HUES48 (cell line): Measurements from ENCODE around the gene ANKIB1.
A peak's percentile ranks its signal among the peaks of the same experiment; 100 is the strongest.

Experiments
- H3K27ac ChIP-seq: one replicate; pipeline ENCODE4 v1.7.0; 2013; ENCODE audit warnings: low read depth, low read length, inconsistent platforms
- H3K27me3 ChIP-seq: 2 replicates; pipeline ENCODE4 v1.6.1; 2013; ENCODE audit warnings: mild to moderate bottlenecking, low read length; ENCODE audit not compliant: control insufficient read depth, insufficient read depth
- H3K36me3 ChIP-seq: 2 replicates; pipeline ENCODE4 v1.6.1; 2013; ENCODE audit warnings: low read length; ENCODE audit not compliant: control insufficient read depth, insufficient read depth
- H3K4me1 ChIP-seq: 2 replicates; pipeline ENCODE4 v1.6.1; 2013; ENCODE audit warnings: mild to moderate bottlenecking, low read length; ENCODE audit not compliant: control insufficient read depth, insufficient read depth
- H3K4me3 ChIP-seq: 2 replicates; pipeline ENCODE4 v1.5.1; 2013; ENCODE audit warnings: mild to moderate bottlenecking, low read depth, low read length
- H3K9ac ChIP-seq: 2 replicates; pipeline ENCODE4 v1.6.1; 2013; ENCODE audit warnings: mild to moderate bottlenecking, low read depth, low read length, moderate library complexity
- H3K9me3 ChIP-seq: 2 replicates; pipeline ENCODE4 v1.6.1; 2013; ENCODE audit warnings: low read length; ENCODE audit not compliant: control insufficient read depth, insufficient read depth

Gene ANKIB1, protein sequence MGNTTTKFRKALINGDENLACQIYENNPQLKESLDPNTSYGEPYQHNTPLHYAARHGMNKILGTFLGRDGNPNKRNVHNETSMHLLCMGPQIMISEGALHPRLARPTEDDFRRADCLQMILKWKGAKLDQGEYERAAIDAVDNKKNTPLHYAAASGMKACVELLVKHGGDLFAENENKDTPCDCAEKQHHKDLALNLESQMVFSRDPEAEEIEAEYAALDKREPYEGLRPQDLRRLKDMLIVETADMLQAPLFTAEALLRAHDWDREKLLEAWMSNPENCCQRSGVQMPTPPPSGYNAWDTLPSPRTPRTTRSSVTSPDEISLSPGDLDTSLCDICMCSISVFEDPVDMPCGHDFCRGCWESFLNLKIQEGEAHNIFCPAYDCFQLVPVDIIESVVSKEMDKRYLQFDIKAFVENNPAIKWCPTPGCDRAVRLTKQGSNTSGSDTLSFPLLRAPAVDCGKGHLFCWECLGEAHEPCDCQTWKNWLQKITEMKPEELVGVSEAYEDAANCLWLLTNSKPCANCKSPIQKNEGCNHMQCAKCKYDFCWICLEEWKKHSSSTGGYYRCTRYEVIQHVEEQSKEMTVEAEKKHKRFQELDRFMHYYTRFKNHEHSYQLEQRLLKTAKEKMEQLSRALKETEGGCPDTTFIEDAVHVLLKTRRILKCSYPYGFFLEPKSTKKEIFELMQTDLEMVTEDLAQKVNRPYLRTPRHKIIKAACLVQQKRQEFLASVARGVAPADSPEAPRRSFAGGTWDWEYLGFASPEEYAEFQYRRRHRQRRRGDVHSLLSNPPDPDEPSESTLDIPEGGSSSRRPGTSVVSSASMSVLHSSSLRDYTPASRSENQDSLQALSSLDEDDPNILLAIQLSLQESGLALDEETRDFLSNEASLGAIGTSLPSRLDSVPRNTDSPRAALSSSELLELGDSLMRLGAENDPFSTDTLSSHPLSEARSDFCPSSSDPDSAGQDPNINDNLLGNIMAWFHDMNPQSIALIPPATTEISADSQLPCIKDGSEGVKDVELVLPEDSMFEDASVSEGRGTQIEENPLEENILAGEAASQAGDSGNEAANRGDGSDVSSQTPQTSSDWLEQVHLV

DNA sequence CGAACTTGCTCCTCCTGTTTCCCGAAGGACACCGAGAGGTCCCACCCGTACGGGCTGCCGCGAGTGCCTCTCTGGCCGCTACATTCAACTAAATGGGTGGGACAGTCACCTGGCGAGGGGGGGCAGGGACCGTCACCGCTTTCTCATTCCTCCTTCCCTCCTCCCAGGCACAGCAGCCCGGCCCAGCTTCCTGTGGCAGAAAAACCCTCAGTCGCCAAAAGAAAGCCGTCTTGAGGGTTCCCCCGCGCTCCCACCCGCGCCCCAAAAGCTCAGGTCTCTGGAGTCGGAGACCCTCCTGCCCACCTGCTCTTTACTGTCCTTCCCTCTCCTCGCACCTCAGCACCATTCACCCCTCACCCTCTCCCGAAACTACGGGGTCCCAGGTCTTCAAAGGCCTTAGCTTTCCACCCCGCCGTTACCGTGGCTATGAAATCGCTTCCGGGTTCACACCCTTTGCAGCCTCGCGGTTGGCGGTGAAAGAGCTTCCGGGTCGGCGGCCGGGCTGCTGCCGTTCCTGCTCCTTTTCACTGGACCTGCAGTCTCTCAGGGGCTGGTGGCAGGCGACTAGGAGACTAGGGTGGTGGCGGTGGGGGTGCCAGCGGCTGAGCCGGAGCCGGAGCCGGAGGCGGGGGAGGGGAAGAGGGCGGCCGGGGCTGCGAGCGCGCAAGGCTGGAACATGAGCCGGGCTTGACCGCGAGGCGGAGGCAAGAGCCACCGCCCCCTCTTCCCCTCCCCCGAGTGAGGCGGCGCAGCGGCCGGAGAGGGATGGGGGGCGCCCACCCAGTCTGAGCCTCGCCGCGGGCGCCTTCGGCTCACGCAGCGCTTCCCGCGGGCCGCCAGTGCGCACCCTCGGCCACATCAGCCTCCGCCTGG lies at the start of gene ANKIB1, which contains the start of gene KRIT1:
Gene ANKIB1 (plus strand): TSS at position 488 of the 873 bp plus-strand sequence. CDS start 49,005 bp downstream, outside the sequence.
Gene KRIT1 (minus strand): TSS at position 428 of the 873 bp plus-strand sequence. CDS start 3,779 bp downstream, outside the sequence.
- Histone ChIP-seq H3K4me3 (peak within 1 kb of the TSS; percentile 100), H3K4me1 (peaks cover 15% of the 10 kb centered on the region), H3K27me3 (no peaks in the 10 kb centered on the region)

DNA sequence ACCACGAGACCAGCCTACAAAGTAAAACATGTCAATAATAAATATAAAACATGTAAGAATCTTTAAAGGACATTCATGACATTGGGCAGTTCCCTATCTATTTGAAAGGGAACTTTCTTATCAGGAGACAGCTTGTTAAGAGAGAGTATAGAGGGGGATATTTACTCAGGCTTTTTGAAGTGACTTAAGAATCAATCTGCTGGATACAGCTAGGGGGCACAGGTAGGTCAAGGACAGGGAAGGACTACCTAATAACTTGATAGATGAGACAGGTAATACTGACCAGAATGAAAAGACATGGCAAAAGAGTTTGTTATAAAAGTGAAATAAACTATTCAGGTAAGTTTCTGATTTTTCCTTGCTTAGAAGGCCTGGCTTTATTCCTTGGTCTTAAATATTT lies 45.0 kb upstream of the ANKIB1 start:
- Histone ChIP-seq H3K27ac (no peak overlapping the region), H3K9ac (no peak overlapping the region), H3K4me3 (no peak overlapping the region), H3K36me3 (peaks cover 45% of the 10 kb centered on the region), H3K4me1 (no peaks in the 10 kb centered on the region), H3K27me3 (no peaks in the 10 kb centered on the region), H3K9me3 (no peaks in the 10 kb centered on the region)

More for the DNA sequence above, at the start of gene ANKIB1, which contains the start of gene KRIT1:
- H3K36me3 ChIP-seq, result peaks cover 14% of the 10 kb centered on the region
- peak within 1 kb of the TSS; percentile 97 for H3K27ac ChIP-seq
- H3K9ac ChIP-seq, result peak within 1 kb of the TSS; percentile 83
- H3K9me3 ChIP-seq, result no peaks in the 10 kb centered on the region

DNA sequence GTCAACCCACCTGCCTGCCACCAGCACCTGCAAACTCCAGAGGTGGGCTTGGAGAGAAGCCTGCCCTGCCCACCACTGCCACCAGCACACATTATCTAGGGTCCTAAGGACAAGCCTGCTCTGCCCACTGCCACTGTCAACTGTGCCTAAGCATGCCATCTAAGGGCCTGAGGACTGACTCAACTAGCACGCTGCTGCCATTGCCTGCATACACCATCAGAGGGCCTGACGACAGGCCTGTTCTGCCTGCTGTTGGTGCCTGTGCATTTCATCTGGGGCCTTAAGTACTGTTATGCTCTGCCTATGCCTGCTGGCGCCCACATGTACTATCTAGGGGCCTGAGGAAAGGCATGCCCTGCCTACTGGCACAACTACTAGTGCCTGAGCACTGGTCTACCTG lies 39.8 kb upstream of the ANKIB1 start:
- H3K4me3 ChIP-seq, result no peak overlapping the region
- no peak overlapping the region for H3K9ac ChIP-seq
- peaks cover 35% of the 10 kb centered on the region for H3K36me3 ChIP-seq
- H3K27ac ChIP-seq, result no peak overlapping the region
- H3K4me1 ChIP-seq, result no peaks in the 10 kb centered on the region
- no peaks in the 10 kb centered on the region for H3K27me3 ChIP-seq
- H3K9me3 ChIP-seq, result no peaks in the 10 kb centered on the region

DNA sequence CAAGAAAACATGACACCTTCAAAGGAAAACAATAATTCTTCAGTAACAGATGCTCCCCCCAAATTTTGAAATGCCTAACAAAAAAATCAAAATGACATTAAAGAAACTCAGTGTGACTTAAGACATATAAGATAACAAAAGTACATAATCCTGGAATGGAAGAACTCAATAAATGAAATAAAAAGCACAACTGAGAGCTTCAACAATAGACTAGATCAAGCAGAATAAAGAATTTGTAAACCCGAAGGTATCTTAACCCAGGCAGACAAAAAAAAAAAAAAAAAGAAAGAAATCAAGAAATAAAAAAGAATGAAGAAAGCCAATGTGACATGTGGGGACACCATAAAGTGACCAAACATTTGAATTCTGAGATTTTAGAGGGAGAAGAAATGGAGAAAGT lies 39.1 kb upstream of the ANKIB1 start:
- Histone ChIP-seq H3K4me3 (no peak overlapping the region), H3K27me3 (no peaks in the 10 kb centered on the region), H3K27ac (no peak overlapping the region), H3K36me3 (peaks cover 39% of the 10 kb centered on the region), H3K9ac (no peak overlapping the region), H3K9me3 (no peaks in the 10 kb centered on the region), H3K4me1 (no peaks in the 10 kb centered on the region)

DNA sequence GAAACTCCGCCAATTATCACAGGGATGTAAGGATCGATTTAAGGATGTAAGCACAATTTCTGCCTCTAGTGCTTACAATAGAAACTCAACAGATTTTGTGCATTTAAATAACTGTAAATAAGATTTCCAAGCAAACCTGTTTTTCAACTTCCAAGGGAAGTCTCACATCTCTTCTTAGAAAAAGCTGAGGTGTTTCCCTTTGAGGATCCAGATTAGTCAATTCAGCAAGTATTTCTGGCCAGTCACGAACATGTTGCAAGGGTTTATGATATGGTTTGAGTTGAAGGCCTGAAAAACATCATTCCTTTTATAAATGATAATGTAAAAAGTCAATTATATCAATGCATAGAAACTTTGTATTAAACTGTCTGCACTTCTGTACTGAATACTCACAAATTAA lies 24.0 kb upstream of the ANKIB1 start:
- H3K4me3 ChIP-seq, result no peak overlapping the region
- no peaks in the 10 kb centered on the region for H3K4me1 ChIP-seq
- H3K9me3 ChIP-seq, result no peaks in the 10 kb centered on the region
- peaks cover 94% of the 10 kb centered on the region for H3K36me3 ChIP-seq
- H3K27ac ChIP-seq, result no peak overlapping the region
- no peaks in the 10 kb centered on the region for H3K27me3 ChIP-seq
- no peak overlapping the region for H3K9ac ChIP-seq

DNA sequence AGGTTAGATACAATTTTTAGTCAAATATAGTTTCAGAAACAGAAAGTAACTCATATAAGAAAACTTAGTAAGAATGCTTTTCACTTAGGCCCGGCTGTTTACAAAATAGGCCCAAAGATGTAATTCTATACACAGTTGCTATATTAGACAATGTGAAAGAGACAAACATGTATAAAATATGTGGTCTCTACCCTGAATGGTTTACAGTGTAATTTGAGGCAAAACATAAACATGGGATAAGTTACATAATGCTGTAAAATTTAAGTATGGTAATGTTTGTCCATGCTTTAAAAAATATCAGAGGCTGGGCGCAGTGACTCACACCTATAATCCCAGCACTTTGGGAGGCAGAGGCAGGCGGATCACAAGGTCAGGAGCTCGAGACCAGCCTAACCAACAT lies 18.8 kb upstream of the ANKIB1 start:
- Histone ChIP-seq H3K4me3 (no peak overlapping the region), H3K4me1 (no peaks in the 10 kb centered on the region), H3K36me3 (peaks cover 74% of the 10 kb centered on the region), H3K9ac (no peak overlapping the region), H3K9me3 (no peaks in the 10 kb centered on the region), H3K27ac (no peak overlapping the region), H3K27me3 (no peaks in the 10 kb centered on the region)

DNA sequence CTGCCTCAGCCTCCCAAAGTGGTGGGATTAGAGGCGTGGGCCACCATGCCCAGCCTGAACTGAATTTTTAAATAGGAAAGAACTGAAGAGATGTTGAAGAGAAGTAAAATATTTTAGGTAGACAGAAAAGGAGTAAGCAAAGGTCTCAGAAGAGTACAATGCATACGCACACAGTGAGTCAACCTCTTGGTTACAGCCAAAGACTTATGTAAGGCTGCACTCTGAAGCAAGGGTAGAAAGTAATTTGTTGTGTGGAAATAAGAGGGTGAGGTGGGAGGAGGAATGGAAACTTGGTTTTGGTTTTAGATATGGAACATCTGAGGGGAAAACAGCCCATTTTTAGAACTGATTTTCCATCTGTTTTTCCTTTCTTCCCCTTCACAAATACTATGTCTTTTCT lies 17.7 kb upstream of the ANKIB1 start:
- no peak overlapping the region for H3K27ac ChIP-seq
- no peaks in the 10 kb centered on the region for H3K4me1 ChIP-seq
- no peaks in the 10 kb centered on the region for H3K9me3 ChIP-seq
- H3K9ac ChIP-seq, result no peak overlapping the region
- H3K27me3 ChIP-seq, result no peaks in the 10 kb centered on the region
- peaks cover 72% of the 10 kb centered on the region for H3K36me3 ChIP-seq
- H3K4me3 ChIP-seq, result no peak overlapping the region

DNA sequence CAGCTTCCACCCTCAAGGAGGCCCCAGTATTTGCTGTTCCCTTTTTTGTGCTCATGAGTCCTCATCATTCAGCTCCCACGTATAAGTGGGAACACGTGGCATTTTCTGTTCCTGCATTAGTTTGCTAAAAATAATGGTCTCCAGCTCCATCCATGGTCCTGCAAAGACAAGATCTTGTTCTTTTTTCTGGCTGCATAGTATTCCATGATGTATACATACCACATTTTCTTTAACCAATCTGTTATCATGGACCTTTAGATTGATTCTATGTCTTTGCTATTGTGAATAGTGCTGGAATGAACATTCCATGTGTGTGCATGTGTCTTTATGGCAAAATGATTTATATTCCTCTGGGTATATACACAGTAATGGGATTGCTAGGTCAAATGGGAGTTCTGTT lies 17.0 kb upstream of the ANKIB1 start:
- no peaks in the 10 kb centered on the region for H3K27me3 ChIP-seq
- peaks cover 72% of the 10 kb centered on the region for H3K36me3 ChIP-seq
- no peak overlapping the region for H3K27ac ChIP-seq
- H3K4me1 ChIP-seq, result no peaks in the 10 kb centered on the region
- H3K4me3 ChIP-seq, result no peak overlapping the region
- no peak overlapping the region for H3K9ac ChIP-seq
- H3K9me3 ChIP-seq, result no peaks in the 10 kb centered on the region

DNA sequence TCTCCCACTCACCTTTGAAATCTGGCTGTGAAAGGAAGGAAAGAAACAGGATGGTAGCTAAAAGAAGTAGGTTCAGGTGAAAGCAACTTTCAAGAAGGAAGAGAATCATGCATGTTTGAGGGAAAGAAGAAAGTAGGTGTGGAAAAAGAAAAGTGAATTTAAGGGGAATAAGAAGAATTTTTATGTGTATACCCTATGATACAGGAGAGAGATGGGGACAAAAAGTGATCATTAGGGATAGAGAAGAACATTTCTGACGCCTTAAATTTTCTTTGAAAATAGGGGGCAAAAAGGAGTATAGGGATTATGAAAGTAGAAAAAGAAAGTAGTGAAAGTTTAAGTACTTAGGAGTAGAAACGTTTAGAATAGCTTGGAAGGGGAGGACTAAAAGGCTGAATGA lies 15.2 kb upstream of the ANKIB1 start:
- peaks cover 74% of the 10 kb centered on the region for H3K36me3 ChIP-seq
- no peak overlapping the region for H3K9ac ChIP-seq
- no peaks in the 10 kb centered on the region for H3K4me1 ChIP-seq
- no peaks in the 10 kb centered on the region for H3K9me3 ChIP-seq
- H3K27ac ChIP-seq, result no peak overlapping the region
- H3K27me3 ChIP-seq, result no peaks in the 10 kb centered on the region
- no peak overlapping the region for H3K4me3 ChIP-seq

DNA sequence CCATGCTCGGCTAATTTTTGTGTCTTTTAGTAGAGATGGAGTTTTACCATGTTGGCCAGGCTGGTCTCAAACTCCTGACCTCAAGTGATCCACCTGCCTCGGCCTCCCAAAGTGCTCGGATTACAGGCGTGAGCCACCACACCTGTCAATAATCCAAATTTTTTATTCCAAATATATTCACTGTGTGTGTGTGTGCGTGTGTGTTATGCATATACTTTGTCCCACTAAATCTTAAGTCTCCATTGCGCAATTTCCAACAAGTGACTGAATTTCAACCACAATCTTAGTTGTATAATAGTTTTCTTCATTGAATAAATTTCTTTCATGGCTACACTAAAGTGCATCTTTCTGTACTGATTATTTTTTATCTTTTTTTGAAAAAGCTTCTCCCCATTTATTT lies 2.8 kb upstream of the ANKIB1 start:
- Histone ChIP-seq H3K4me3 (no peak overlapping the region), H3K9ac (no peak overlapping the region), H3K9me3 (no peaks in the 10 kb centered on the region), H3K27me3 (no peaks in the 10 kb centered on the region), H3K27ac (no peak overlapping the region), H3K4me1 (peaks cover 15% of the 10 kb centered on the region), H3K36me3 (peaks cover 39% of the 10 kb centered on the region)
